GM19468 (cell line): ENCODE results near the gene ARHGEF25.
"Not testable (repeated sequence)": the region's sequence is repeated elsewhere in the genome, so short reads cannot be mapped to it uniquely, and the experiment has no call there.

Source experiments
- ATAC-seq: cut with Tn5 transposase; IDR thresholded peaks from one replicate; pipeline ENCODE4 v1.9.1; 2021; ENCODE audit warnings: mild to moderate bottlenecking, moderate library complexity, moderate number of reproducible peaks; ENCODE audit not compliant: unreplicated experiment; ENCODE audit errors: extremely low read depth

ARHGEF25 gene

GRCh38 chr12:57606821-57607220 is 4.4 kb upstream of the ARHGEF25 start:
- ATAC-seq = no peak

- no peak for ATAC-seq
Observed at GRCh38 chr12:57607958-57608663, 3.1 kb upstream of the ARHGEF25 start.

GRCh38 chr12:57609101-57609780 is 2.0 kb upstream of the ARHGEF25 start:
- ATAC-seq = no peak

GRCh38 chr12:57609781-57610553 is 1.3 kb upstream of the ARHGEF25 start:
- ATAC-seq = no peak

- no peak for ATAC-seq
Observed at GRCh38 chr12:57610554-57611107, 604 bp upstream of the ARHGEF25 start.

- ATAC-seq = no peak
Observed at GRCh38 chr12:57611827-57612710, 834 bp downstream of the ARHGEF25 start.

- ATAC-seq = no peak
Observed at GRCh38 chr12:57612711-57613426, 1.6 kb downstream of the ARHGEF25 start.

GRCh38 chr12:57613427-57614109 is 2.3 kb downstream of the ARHGEF25 start:
- no peak for ATAC-seq

GRCh38 chr12:57614178-57614947 is 3.1 kb downstream of the ARHGEF25 start:
- ATAC-seq = no peak

GRCh38 chr12:57614948-57615500 is 3.8 kb downstream of the ARHGEF25 start:
- ATAC-seq = no peak

GRCh38 chr12:57615637-57616036 is 4.4 kb downstream of the ARHGEF25 start:
- ATAC-seq = no peak

- no peak for ATAC-seq
Observed at GRCh38 chr12:57616383-57617101, 5.3 kb downstream of the ARHGEF25 start.

- ATAC-seq = no peak
Observed at GRCh38 chr12:57617942-57618341, 6.7 kb downstream of the ARHGEF25 start.

GRCh38 chr12:57618431-57618830 is 7.2 kb downstream of the ARHGEF25 start:
- ATAC-seq = not testable (repeated sequence)

- no peak for ATAC-seq
Observed at GRCh38 chr12:57618966-57619433, 7.8 kb downstream of the ARHGEF25 start.

- no peak for ATAC-seq
Observed at GRCh38 chr12:57619434-57620244, 8.4 kb downstream of the ARHGEF25 start.
